Heart left ventricle (tissue), 13 donors: Measurements from ENCODE around the gene KIAA1671.

Source experiments
- CTCF ChIP-seq, 12 donors: fragments of 200-600 bp; sonication (generic) in 4 of 12; IDR thresholded peaks; one replicate each; pipeline versions ENCODE4 v1.5.0 to v1.8.0; 2018 to 2022; ENCODE audit warnings: antibody characterized with exemption in 12 of 12, mild to moderate bottlenecking in 5 of 12
- POLR2A ChIP-seq, 2 donors: fragments of 450-650 bp; IDR thresholded peaks; one replicate each; pipeline ENCODE4 v1.6.1; 2017; ENCODE audit warnings: antibody characterized with exemption in 2 of 2, mild to moderate bottlenecking in 2 of 2, moderate library complexity in 2 of 2
- donor health status: ischemic (EF 13 %, LVEDD 7.1; RV severe dilation, severe dysfunction).
- donor health status: DM: no; HTN: yes; CAD: no.
- donor health status: DM: no; HTN: no; CAD: no.
- donor health status: ischemic (EF 25% LVEDD 6.9; RV normal size, moderate dysfunction).
- donor health status: ischemic (EF 25% LVEDD 5.7; RV mildly dilated, moderate dysfunction).
- donor health status: ischemic (EF 35%, LVEDD 5.7; RV mildly dilated, moderate dysfunction).
- donor health status: nonischemic (EF 11% LVEDD 7.7; RV severe dilation, severe dysfunction).
- donor health status: DM: yes; HTN: yes; CAD: no.
- donor health status: PGD.
- donor health status: ischemic (EF 29% LVEDD 5.4; RV normal size, mild dysfunction).
- donor health status: nonischemic (EF 23%, LVEDD 6.1; RV moderate dilation, normal function).

GRCh38 chr22:24950272-24950902 lies 2.1 kb upstream of the KIAA1671 start:
- TF ChIP-seq CTCF (IDR thresholded peaks at IDR 0.05) (no peak), POLR2A (IDR thresholded peaks at IDR 0.05) (no peak)
